Natural killer cell treated with Interleukin-12 subunit alpha and Interleukin-12 subunit beta and Interleukin-15 and Interleukin-18, amount 100 ng/mL, for 72 hours (primary cell): ENCODE results near the gene XPC. TPM values are rescaled to one million over a fixed set of nuclear protein-coding genes. Genes with fewer than 3 reads are reported as not detected.

ENCODE experiments used
- ATAC-seq, 2 donors: fragments of 150-1000 bp; cut with Tn5 transposase in 1 of 2; sonication (Bioruptor Pico), chemical (Tn5 transposase) in 1 of 2; 2 replicates each; pipeline ENCODE4 v1.10.0; 2021
- DNase-seq: peaks from one replicate; pipeline ENCODE4 v3.0.0; 2022; ENCODE audit warnings: low spot score
- H3K27ac Mint-ChIP-seq, 2 donors: 1 replicate in 1 of 2; 2 replicates in 1 of 2; pipeline ENCODE4 v1.8.0; 2022; ENCODE audit warnings: mixed read lengths in 2 of 2, mild to moderate bottlenecking in 1 of 2, moderate library complexity in 1 of 2
- H3K27me3 Mint-ChIP-seq, 2 donors: 1 replicate in 1 of 2; 2 replicates in 1 of 2; pipeline ENCODE4 v1.8.0; 2022; ENCODE audit warnings: mixed read lengths in 2 of 2
- H3K36me3 Mint-ChIP-seq: one replicate; pipeline ENCODE4 v1.8.0; 2022; ENCODE audit warnings: mixed read lengths
- H3K4me1 Mint-ChIP-seq, 2 donors: 1 replicate in 1 of 2; 2 replicates in 1 of 2; pipeline ENCODE4 v1.8.0; 2022; ENCODE audit warnings: low read depth in 2 of 2, mixed read lengths in 2 of 2, mild to moderate bottlenecking in 1 of 2
- H3K4me3 Mint-ChIP-seq: one replicate; pipeline ENCODE4 v1.8.0; 2022; ENCODE audit warnings: mixed read lengths
- H3K9me3 Mint-ChIP-seq: 2 replicates; pipeline ENCODE4 v1.8.0; 2022; ENCODE audit warnings: mixed read lengths
- total RNA-seq, 2 donors: library from RNA; stranded (reverse); gene quantifications; one replicate each; pipeline ENCODE4 v1.2.3, GENCODE V29; 2022

XPC gene
- total RNA-seq, 2 donors from 2014 or later, result 24.6 to 31.5 TPM

DNA sequence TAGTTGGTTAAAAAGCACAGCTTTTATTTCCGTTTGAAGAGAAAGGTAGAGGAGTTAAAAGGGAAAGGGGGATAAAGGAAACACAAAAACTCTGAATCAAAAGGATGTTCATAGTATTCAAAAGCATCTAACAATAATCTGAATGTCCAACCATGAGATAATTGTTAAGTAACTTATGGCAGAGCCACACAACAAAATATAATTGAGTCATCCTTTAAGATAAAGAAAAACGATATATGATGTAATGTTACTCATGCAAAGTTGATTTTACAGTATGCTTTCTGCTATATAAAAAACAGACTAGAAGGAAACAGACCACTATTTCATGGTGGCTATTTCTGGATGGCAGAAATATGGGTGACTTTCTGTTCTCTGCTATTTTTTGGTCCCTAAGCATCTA is 3.9 kb downstream of the XPC start:
- Mint-ChIP-seq H3K9me3 (no peaks in the 10 kb centered on the region), H3K36me3 (peaks cover 31% of the 10 kb centered on the region), H3K4me3 (peak overlapping the region; percentile 71), H3K27me3 (no peaks in the 10 kb centered on the region), H3K4me1 (peaks cover 46 to 62% of the 10 kb centered on the region in 2 donors), H3K27ac (no peak overlapping the region)
- no peak for DNase-seq
- no peak for ATAC-seq

DNA sequence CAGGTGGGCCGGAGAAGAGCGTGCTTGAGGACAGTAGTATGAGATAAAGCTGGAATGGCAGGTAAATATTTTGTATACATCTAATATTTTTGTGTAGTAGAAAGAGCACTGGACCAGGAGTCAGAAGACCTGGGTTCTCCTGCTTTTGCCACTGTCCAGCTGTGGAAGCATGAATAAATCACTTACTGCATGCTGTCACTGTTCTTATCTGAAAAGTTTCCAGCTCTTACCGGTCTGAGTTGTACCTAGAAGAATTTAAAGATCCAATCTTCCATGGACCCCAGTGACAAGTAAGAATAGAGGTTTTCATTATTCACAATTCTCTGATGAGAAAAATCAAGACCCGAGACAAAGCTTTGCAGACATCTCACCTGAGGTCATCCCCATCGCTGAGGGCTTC is 5.9 kb downstream of the XPC start:
- Mint-ChIP-seq H3K9me3 (no peaks in the 10 kb centered on the region), H3K36me3 (peaks cover 41% of the 10 kb centered on the region), H3K27me3 (no peaks in the 10 kb centered on the region), H3K4me3 (no peak overlapping the region), H3K27ac (peak overlapping the region in 1 of 2 donors; percentile 47), H3K4me1 (peaks cover 35 to 51% of the 10 kb centered on the region in 2 donors)
- DNase-seq (no peak), ATAC-seq (no peak)

DNA sequence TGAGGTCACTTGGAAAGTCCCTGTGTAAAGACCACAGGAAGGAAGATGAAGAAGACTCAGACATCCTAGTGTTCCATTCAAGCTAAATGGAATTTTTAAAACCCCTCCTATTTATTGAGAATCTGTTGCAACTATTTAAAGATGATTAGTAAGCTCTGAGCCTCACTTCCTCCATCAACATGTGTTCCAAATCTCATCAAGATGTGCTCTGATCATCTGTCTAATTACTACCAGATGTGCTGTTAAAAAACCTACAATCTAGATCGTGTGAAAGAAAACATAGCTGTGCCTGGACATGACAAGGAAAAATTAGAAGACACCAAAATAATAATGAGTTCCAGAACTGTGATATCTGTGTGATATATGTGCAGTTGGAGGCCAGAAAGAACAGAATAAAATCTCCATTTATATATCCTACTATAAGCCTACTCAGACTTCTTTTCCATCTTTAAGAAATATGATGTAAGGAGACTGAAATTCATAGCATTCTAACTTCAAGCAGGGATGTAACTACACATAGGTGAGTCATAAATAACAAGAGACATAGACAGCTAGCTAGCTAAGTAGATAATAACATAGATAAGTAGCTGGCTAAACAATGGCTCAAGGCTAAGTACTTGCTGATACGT is 7.8 kb downstream of the XPC start:
- Mint-ChIP-seq H3K4me1 (peaks cover 27 to 36% of the 10 kb centered on the region in 2 donors), H3K4me3 (no peak overlapping the region), H3K27ac (peak overlapping the region; percentile 6 to 38), H3K36me3 (peaks cover 47% of the 10 kb centered on the region), H3K9me3 (no peaks in the 10 kb centered on the region), H3K27me3 (no peaks in the 10 kb centered on the region)
- ATAC-seq, result no peak
- DNase-seq, result no peak

DNA sequence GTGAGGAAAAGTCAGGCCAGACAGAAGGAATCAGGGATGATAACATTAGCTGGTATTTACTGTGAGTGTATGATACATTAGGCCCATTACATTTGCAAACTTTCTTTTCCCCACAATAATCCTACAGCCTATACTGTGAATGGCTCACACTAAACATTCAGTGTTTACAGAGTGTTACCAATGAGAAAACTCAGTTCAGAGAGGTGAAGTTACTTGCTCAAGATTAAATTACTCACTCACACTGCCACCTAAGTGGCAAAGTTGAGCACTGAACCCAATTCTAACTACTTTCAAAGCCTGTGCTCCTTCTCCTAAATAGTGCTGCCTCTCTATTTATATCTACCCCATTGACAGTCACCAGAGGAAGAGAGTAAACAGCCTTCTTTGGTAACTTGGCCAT is 8.5 kb downstream of the XPC start:
- Mint-ChIP-seq H3K27ac (peak overlapping the region; percentile 6 to 38), H3K36me3 (peaks cover 47% of the 10 kb centered on the region), H3K9me3 (no peaks in the 10 kb centered on the region), H3K4me3 (no peak overlapping the region), H3K27me3 (no peaks in the 10 kb centered on the region), H3K4me1 (peaks cover 19 to 29% of the 10 kb centered on the region in 2 donors)
- ATAC-seq (peak in 1 of 2 donors; percentile 60), DNase-seq (no peak)

DNA sequence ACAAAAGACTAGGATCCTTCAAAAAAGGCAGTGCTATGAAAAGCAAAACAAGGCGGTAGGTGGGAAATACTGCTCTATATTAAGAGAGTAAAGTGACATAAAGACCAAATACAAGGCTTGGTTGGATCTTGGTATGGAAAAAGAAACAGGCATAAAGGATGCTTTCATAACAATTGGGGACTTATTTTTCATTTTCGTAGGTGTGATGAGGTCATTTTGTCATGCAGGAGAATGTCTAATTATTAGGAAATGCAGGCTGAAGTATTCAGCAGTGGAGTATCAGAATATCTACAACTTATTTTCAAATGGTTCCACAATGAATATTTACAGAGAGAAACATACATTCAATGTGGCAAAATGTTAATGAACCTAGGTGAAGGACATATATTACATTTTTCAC is 9.0 kb downstream of the XPC start:
- H3K9me3 Mint-ChIP-seq, result no peaks in the 10 kb centered on the region
- H3K27ac Mint-ChIP-seq, result no peak overlapping the region
- no peak overlapping the region for H3K4me3 Mint-ChIP-seq
- H3K36me3 Mint-ChIP-seq, result peaks cover 50% of the 10 kb centered on the region
- no peak for DNase-seq
- no peaks in the 10 kb centered on the region for H3K27me3 Mint-ChIP-seq
- H3K4me1 Mint-ChIP-seq, result peaks cover 17 to 24% of the 10 kb centered on the region in 2 donors
- no peak for ATAC-seq

DNA sequence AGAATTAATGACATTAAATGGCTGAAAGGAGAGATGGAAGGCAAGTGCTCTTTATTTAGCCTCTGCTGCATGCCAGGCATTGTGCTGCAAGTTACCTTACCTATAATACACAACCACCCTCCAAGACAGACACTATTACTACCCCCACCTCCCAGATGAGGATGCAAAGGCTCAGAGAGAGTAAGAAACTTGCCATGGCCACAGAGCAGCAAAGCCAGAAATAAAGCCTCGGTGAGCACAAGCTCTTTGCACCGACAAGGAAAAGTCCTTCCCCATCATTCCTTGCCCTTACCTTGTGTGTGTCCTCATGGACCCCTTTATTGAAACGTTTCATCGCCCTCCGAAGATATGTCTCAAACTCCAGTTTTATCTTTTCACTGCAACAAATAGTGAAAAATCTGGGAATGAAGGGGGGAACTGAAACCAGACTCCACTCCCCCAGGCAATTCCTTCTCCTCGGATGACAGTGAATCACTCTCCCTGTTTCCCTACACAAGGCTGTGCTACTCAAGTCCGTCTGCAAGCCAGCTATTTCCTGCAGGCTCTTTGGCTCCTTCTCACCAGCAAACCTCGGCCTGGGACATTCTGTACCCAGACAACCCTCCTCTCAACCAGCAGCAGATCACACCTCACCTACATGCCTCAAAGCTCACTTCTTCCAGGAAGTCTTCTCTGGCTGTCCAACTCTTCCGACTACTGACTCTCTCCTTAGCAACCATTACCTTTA is 11.4 kb downstream of the XPC start:
- Mint-ChIP-seq H3K4me1 (peaks cover 16 to 19% of the 10 kb centered on the region in 2 donors), H3K4me3 (no peak overlapping the region), H3K27ac (no peak overlapping the region), H3K36me3 (peaks cover 68% of the 10 kb centered on the region), H3K9me3 (peaks cover 4% of the 10 kb centered on the region), H3K27me3 (no peaks in the 10 kb centered on the region)
- DNase-seq (no peak), ATAC-seq (no peak)

DNA sequence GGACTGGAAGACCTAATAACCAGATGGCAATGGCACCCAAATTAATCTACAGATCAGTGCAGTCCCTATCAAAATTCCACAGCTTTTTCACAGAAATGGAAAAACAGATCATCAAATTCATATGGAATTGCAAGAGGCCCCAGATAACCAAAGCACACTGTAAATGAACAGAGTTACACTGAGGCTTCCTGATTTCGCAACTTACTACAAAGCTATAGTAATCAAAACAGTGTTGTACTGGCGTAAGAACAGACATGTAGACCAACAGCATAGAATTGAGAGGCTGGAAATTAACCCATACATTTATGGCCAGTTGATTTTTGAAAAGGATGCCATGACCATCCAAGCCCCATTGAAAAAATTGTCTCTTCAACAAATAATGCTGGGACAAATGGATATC is 16.2 kb downstream of the XPC start:
- DNase-seq (no peak), ATAC-seq (no peak)
- peaks cover 68% of the 10 kb centered on the region for H3K36me3 Mint-ChIP-seq
- no peak overlapping the region for H3K4me3 Mint-ChIP-seq
- no peak overlapping the region for H3K27ac Mint-ChIP-seq
- H3K4me1 Mint-ChIP-seq, result peaks cover 0 to 10% of the 10 kb centered on the region in 2 donors
- peaks cover 10% of the 10 kb centered on the region for H3K9me3 Mint-ChIP-seq
- no peaks in the 10 kb centered on the region for H3K27me3 Mint-ChIP-seq

DNA sequence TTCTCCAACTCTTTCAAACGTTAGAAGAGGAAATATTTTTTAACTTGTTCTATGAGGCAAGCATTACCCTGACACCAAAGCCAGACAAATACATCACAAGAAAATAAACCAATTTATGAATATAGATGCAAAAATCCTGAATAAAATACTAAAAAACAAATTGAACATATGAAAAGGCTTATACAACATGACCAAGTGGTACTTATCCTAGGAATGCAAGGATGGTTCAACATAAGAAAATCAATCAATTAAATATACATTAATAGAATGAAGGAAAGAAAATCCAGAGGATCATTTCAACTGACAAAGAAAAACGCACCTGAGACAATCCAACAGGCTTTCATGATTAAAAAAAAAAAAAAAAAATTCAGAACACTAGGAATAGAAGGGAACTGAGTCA is 17.1 kb downstream of the XPC start:
- DNase-seq (no peak), ATAC-seq (no peak)
- Mint-ChIP-seq H3K27ac (no peak overlapping the region), H3K36me3 (peaks cover 66% of the 10 kb centered on the region), H3K9me3 (peaks cover 10% of the 10 kb centered on the region), H3K4me1 (peaks cover 0 to 7% of the 10 kb centered on the region in 2 donors), H3K27me3 (no peaks in the 10 kb centered on the region), H3K4me3 (no peak overlapping the region)

DNA sequence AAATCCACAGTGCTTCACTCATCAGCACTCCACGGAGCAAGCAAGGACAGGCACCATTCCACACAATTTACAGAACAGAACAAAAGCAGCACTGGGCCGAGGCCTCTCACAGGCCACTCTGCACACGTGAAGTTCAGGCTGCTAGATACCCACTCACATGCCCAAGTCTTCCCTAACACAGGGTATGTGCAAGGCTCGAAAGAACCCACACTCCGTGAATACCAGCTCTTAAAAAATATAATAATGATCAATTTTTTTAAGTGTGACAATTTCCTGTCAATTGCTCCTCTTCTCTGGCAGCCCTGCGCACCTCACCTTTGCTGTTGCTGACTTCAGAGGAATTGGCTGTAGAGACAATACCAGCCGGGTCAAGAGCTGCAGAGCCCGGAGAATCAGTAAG is 19.0 kb downstream of the XPC start:
- Mint-ChIP-seq H3K27ac (no peak overlapping the region), H3K27me3 (no peaks in the 10 kb centered on the region), H3K36me3 (peaks cover 67% of the 10 kb centered on the region), H3K4me3 (no peak overlapping the region), H3K4me1 (peaks cover 0 to 5% of the 10 kb centered on the region in 2 donors), H3K9me3 (peaks cover 10% of the 10 kb centered on the region)
- no peak for DNase-seq
- no peak for ATAC-seq

DNA sequence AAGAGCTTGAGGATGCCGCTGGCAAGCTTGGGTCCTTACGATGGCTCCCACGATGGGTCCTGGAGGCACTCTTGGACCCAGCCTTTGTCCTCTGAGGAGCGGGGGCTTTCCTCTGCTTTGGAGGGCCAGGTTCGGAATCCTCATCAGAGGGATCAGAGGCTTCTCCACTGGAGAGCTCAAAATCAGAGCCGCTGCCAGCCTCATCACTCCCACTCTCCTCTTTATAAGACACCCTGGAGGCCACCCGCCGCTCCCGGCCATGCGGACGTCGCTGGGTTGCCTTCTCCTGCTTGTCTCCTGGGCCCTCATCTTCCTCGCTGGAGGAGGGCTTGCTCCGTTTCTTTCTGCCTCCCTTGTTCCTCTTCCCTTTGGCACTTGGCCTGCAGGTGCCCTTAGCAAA is 20.0 kb downstream of the XPC start:
- peaks cover 66% of the 10 kb centered on the region for H3K36me3 Mint-ChIP-seq
- H3K4me3 Mint-ChIP-seq, result no peak overlapping the region
- no peaks in the 10 kb centered on the region for H3K27me3 Mint-ChIP-seq
- peaks cover 0 to 5% of the 10 kb centered on the region in 2 donors for H3K4me1 Mint-ChIP-seq
- no peak for ATAC-seq
- H3K27ac Mint-ChIP-seq, result no peak overlapping the region
- DNase-seq, result no peak
- peaks cover 10% of the 10 kb centered on the region for H3K9me3 Mint-ChIP-seq

DNA sequence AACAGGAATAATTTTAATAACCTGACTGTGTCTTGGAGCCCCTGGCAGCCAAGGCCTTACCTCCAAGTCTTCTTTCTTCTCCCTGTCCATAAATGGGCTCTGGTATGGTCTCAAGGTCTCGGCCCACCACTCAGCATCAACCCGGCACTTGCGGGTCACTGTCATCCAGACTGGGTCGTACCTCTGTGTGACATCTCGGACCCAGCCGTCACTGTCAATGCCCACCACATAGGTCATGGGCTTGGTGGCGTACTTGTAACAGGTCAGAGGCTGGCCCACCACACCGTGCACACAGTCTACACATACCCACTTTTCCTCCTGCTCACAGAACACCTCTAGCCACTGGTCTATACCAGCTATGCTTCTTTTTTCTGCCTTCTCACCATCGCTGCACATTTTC is 20.4 kb downstream of the XPC start:
- peaks cover 62% of the 10 kb centered on the region for H3K36me3 Mint-ChIP-seq
- no peak overlapping the region for H3K27ac Mint-ChIP-seq

DNA sequence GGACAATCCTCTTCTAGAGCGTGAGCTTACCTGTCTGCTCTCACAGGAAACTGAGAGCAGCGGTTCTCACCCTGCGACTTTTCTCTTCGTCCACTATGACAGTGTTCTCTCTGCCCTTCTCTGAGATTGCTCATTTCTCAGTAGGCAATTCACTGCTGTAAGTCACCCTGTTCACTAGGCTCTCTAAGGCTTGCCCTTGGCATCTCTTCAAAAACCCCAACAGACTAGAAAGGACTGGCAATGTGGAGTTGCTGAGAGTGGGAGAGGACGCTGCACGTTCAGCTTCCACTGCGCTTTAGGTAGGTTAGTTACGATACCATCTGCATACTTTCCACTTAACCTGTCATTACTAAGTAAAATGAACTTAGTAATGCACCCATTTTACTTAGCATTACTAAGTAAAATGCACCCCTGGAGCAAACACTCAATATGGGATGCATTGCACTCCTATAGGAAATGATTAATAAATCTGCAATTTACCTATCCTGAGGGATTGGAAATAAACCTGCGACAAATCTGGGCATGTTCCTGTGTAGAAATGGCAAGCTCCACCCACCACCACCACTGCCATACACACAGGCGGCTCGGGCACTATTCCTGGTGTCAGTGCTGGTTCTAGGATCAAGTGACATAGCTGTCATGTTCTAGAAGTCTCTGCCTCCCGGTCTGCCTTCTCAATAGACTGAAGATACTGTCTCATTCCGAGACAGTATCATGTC is 21.4 kb downstream of the XPC start:
- no peak overlapping the region for H3K27ac Mint-ChIP-seq
- DNase-seq (no peak), ATAC-seq (no peak)
- H3K9me3 Mint-ChIP-seq, result peaks cover 5% of the 10 kb centered on the region
- no peak overlapping the region for H3K4me3 Mint-ChIP-seq
- H3K36me3 Mint-ChIP-seq, result peaks cover 52% of the 10 kb centered on the region
- H3K27me3 Mint-ChIP-seq, result no peaks in the 10 kb centered on the region
- H3K4me1 Mint-ChIP-seq, result no peaks in the 10 kb centered on the region

More for the DNA sequence above, 20.4 kb downstream of the XPC start:
- DNase-seq (no peak), ATAC-seq (no peak)
- Mint-ChIP-seq H3K9me3 (peaks cover 10% of the 10 kb centered on the region), H3K4me1 (peaks cover 0 to 5% of the 10 kb centered on the region in 2 donors), H3K27me3 (no peaks in the 10 kb centered on the region), H3K4me3 (no peak overlapping the region)

DNA sequence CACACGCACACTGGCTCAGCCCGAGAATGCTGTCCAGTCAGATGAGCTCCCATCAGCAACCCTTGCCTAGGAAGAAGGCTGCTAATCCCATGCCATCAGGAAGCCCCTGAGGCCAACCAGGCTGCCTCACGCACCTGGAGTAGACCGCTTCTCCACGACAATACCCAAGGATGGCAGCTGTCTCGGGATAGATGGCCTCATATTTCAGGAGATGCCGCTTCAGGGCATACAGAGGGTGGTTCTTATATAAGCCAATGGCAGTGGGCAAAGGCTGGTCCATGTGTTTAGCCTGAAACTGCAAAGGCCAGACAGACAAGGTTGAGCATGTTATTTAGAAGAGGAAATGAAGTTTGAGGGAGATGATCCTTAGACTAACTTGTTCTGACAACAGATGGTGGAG is 22.2 kb downstream of the XPC start:
- DNase-seq, result no peak
- Mint-ChIP-seq H3K9me3 (no peaks in the 10 kb centered on the region), H3K36me3 (peaks cover 44% of the 10 kb centered on the region), H3K4me3 (no peak overlapping the region), H3K27me3 (no peaks in the 10 kb centered on the region), H3K27ac (no peak overlapping the region), H3K4me1 (no peaks in the 10 kb centered on the region)
- no peak for ATAC-seq

DNA sequence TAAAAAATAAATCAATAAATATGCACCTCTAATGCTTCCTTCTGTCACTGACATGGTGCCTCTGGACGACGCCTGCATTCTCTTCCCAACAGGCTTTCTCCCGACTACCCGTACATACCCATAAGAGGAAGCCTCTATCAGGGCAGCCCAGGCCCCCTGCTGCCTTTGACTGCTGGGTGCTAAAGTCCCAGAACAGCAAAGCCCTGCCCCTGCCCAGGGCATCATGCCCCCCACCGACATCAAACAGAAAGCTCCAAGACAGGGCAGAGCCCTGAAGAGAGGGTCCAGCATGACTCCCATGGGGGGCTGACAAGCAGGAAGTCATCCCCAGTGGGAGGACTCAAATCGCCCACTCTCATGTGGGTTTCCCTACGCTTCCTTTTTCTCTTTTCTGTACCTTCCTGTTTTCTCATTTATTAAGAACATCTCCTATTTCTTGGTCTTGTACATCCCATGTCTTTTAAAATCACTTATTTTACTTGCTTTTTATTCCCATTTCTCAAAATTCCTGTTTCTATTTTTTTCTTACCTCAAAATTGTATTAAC is 23.4 kb downstream of the XPC start:
- H3K4me1 Mint-ChIP-seq, result peaks cover 0 to 3% of the 10 kb centered on the region in 2 donors
- no peaks in the 10 kb centered on the region for H3K27me3 Mint-ChIP-seq
- ATAC-seq, result no peak
- H3K9me3 Mint-ChIP-seq, result no peaks in the 10 kb centered on the region
- H3K4me3 Mint-ChIP-seq, result no peak overlapping the region
- no peak for DNase-seq
- H3K36me3 Mint-ChIP-seq, result peaks cover 32% of the 10 kb centered on the region
- no peak overlapping the region for H3K27ac Mint-ChIP-seq
